CD4-positive, alpha-beta T cell treated with Interleukin-17A for 4 hours (primary cell): ENCODE data around the gene KLK12.
A peak's percentile ranks its signal among the peaks of the same experiment; 100 is the strongest.

ENCODE experiments used
- DNase-seq: peaks from one replicate; pipeline ENCODE4 v3.0.0-alpha.2; 2020; ENCODE audit warnings: mixed read lengths

The KLK12 gene

GRCh38 chr19:51044327-51044726 lies 9.5 kb upstream of the KLK12 start:
- DNase-seq, result no peak

- DNase-seq, result no peak
Measured at GRCh38 chr19:51043497-51043896, 8.7 kb upstream of the KLK12 start.

- no peak for DNase-seq
Measured at GRCh38 chr19:51040151-51040550, 5.3 kb upstream of the KLK12 start.

- DNase-seq, result no peak
Measured at GRCh38 chr19:51036519-51036918, 1.7 kb upstream of the KLK12 start.

GRCh38 chr19:51031880-51032225 lies 2.9 kb downstream of the KLK12 start:
- DNase-seq, result no peak

- no peak for DNase-seq
Measured at GRCh38 chr19:51031220-51031879, 3.5 kb downstream of the KLK12 start.

- no peak for DNase-seq
Measured at GRCh38 chr19:51030631-51031030, 4.2 kb downstream of the KLK12 start.

GRCh38 chr19:51029718-51030117 lies 5.1 kb downstream of the KLK12 start:
- no peak for DNase-seq

- no peak for DNase-seq
Measured at GRCh38 chr19:51027873-51028272, 6.9 kb downstream of the KLK12 start.

GRCh38 chr19:51027126-51027806 lies 7.5 kb downstream of the KLK12 start:
- DNase-seq, result no peak

GRCh38 chr19:51026554-51026831 lies 8.3 kb downstream of the KLK12 start, which contains the start of gene KLK11:
Gene KLK11 (minus strand): TSS chr19:51026616. CDS start chr19:51025631, 985 bp downstream.
- DNase-seq, result no peak

- DNase-seq, result no peak
Measured at GRCh38 chr19:51025809-51026553, 8.8 kb downstream of the KLK12 start.

GRCh38 chr19:51025401-51025800 lies 9.4 kb downstream of the KLK12 start:
- no peak for DNase-seq

- no peak for DNase-seq
Measured at GRCh38 chr19:51024924-51025323, 9.9 kb downstream of the KLK12 start.

- no peak for DNase-seq
Measured at GRCh38 chr19:51023946-51024345, 10.9 kb downstream of the KLK12 start.

- DNase-seq, result no peak
Measured at GRCh38 chr19:51022526-51022925, 12.3 kb downstream of the KLK12 start.

GRCh38 chr19:51020988-51021651 lies 13.7 kb downstream of the KLK12 start:
- peak; percentile 25 for DNase-seq

GRCh38 chr19:51019544-51019925 lies 15.3 kb downstream of the KLK12 start, which contains the start of gene KLK10:
Gene KLK10 (minus strand): TSS chr19:51019709. CDS start chr19:51019130, 579 bp downstream.
- DNase-seq, result no peak

- DNase-seq, result no peak
Measured at GRCh38 chr19:51018745-51019543, 15.9 kb downstream of the KLK12 start.

- DNase-seq, result no peak
Measured at GRCh38 chr19:51016798-51017683, 17.8 kb downstream of the KLK12 start.

GRCh38 chr19:51015691-51016267 lies 19.0 kb downstream of the KLK12 start:
- DNase-seq, result no peak
